HCT116 (cell line): ENCODE measurements around the gene ZNF429. TPM values are rescaled to one million over a fixed set of nuclear protein-coding genes. Genes with fewer than 3 reads are reported as not detected.

ENCODE experiments used
- ATAC-seq: fragments of 200-7000 bp; cut with Tn5 transposase; 2 replicates; pipeline ENCODE4 v1.9.1; 2020; ENCODE audit warnings: mild to moderate bottlenecking, moderate library complexity
- BruUV-seq: library from RNA; stranded (reverse); fragments of 400-500 nt; replicated peaks from 2 replicates; lab custom pipeline; 2021; lab: Mats Ljungman, UMichigan
- CTCF ChIA-PET: fragments of 300-600 bp; sonication (Branson Sonifier 250); formaldehyde crosslinking; loops from one replicate; lab custom pipeline; 2021; ENCODE audit warnings: antibody characterized with exemption; lab: Charles Lee
- POLR2A ChIA-PET: fragments of 300-600, 350-600 bp; sonication (Branson Sonifier 250); formaldehyde crosslinking; loops from one replicate; lab custom pipeline; 2021; ENCODE audit warnings: antibody characterized with exemption; lab: Charles Lee
- RAD21 ChIA-PET, 2 experiments: fragments of 300-600 bp; sonication (Branson Sonifier 250); formaldehyde crosslinking; loops; one replicate each; lab custom pipeline; 2023; ENCODE audit warnings: low total read pairs in 2 of 2; ENCODE audit not compliant: uncharacterized antibody in 2 of 2, unreplicated experiment in 2 of 2, low non-redundant PET in 1 of 2; lab: Charles Lee
- DNase-seq: peaks from one replicate; pipeline ENCODE4 v3.0.0-alpha.2; 2010; ENCODE audit warnings: low read depth, low spot score
- H2AFZ ChIP-seq: fragments of 200-600 bp; shearing (Covaris generic), sonication (generic); 2 replicates; pipeline ENCODE4 v1.6.1; 2017; ENCODE audit warnings: low read depth, mixed run types, mixed read lengths, antibody characterized with exemption, low read length; ENCODE audit not compliant: poor library complexity, severe bottlenecking
- H3K27ac ChIP-seq: 2 replicates; pipeline ENCODE4 v1.5.1; 2012; ENCODE audit warnings: low read depth, low read length
- H3K27me3 ChIP-seq: fragments of 200-600 bp; sonication (generic); 2 replicates; pipeline ENCODE4 v1.6.1; 2016; ENCODE audit warnings: mixed run types, low read length, mixed read lengths; ENCODE audit not compliant: insufficient read depth
- H3K36me3 ChIP-seq, 2 experiments: fragments of 200-500 bp in 1 of 2; fragments of 200-600 bp in 1 of 2; sonication (Bioruptor generic) in 1 of 2; sonication (generic) in 1 of 2; 2 replicates each; pipeline versions ENCODE4 v1.5.1 to v1.6.1; 2014 to 2016; ENCODE audit warnings: low read length in 2 of 2, inconsistent platforms in 1 of 2, mixed read lengths in 1 of 2, mixed run types in 1 of 2; ENCODE audit not compliant: insufficient read depth in 2 of 2, control insufficient read depth in 1 of 2
- H3K4me1 ChIP-seq, 2 experiments: fragments of 200-600 bp in 1 of 2; sonication (generic) in 1 of 2; 2 replicates each; pipeline versions ENCODE4 v1.5.1 to v1.6.1; 2012 to 2017; ENCODE audit warnings: low read length in 2 of 2, inconsistent platforms in 1 of 2, mild to moderate bottlenecking in 1 of 2, mixed read lengths in 1 of 2, mixed run types in 1 of 2, moderate library complexity in 1 of 2; ENCODE audit not compliant: insufficient read depth in 2 of 2, control insufficient read depth in 1 of 2
- H3K4me2 ChIP-seq: fragments of 200-600 bp; sonication (generic); 2 replicates; pipeline ENCODE4 v1.6.1; 2017; ENCODE audit warnings: mixed run types, low read length, mixed read lengths
- H3K4me3 ChIP-seq, 2 experiments: fragments of 200-600 bp in 1 of 2; sonication (generic) in 1 of 2; replicated peaks in 1 of 2; 2 replicates each; pipeline ENCODE4 v1.5.1; 2011 to 2016; ENCODE audit warnings: low read length in 2 of 2, control low read depth in 1 of 2, low read depth in 1 of 2, mild to moderate bottlenecking in 1 of 2, mixed read lengths in 1 of 2, mixed run types in 1 of 2
- H3K79me2 ChIP-seq: fragments of 200-600 bp; sonication (generic); 2 replicates; pipeline ENCODE4 v1.6.1; 2017; ENCODE audit warnings: mild to moderate bottlenecking, mixed run types, low read length, moderate library complexity, mixed read lengths; ENCODE audit not compliant: insufficient read depth
- H3K9ac ChIP-seq: fragments of 200-600 bp; sonication (generic); 2 replicates; pipeline ENCODE4 v1.6.1; 2016; ENCODE audit warnings: low read length, mixed read lengths
- H3K9me2 ChIP-seq: fragments of 200-600 bp; sonication (generic), shearing (Covaris generic); 2 replicates; pipeline ENCODE4 v1.6.1; 2017; ENCODE audit warnings: mixed run types, mild to moderate bottlenecking, moderate library complexity; ENCODE audit not compliant: insufficient read depth
- H3K9me3 ChIP-seq, 2 experiments: fragments of 200-500 bp in 1 of 2; fragments of 200-600 bp in 1 of 2; sonication (Bioruptor generic) in 1 of 2; sonication (generic) in 1 of 2; 2 replicates each; pipeline ENCODE4 v1.6.1; 2014 to 2017; ENCODE audit warnings: low read length in 2 of 2, mixed read lengths in 2 of 2, inconsistent platforms in 1 of 2, low read depth in 1 of 2, mild to moderate bottlenecking in 1 of 2, mixed run types in 1 of 2, moderate library complexity in 1 of 2; ENCODE audit not compliant: control insufficient read depth in 1 of 2, insufficient read depth in 1 of 2
- H4K20me1 ChIP-seq: fragments of 200-600 bp; sonication (generic), shearing (Covaris generic); 2 replicates; pipeline ENCODE4 v1.6.1; 2017; ENCODE audit warnings: mixed run types, mild to moderate bottlenecking, moderate library complexity; ENCODE audit not compliant: insufficient read depth
- ATF3 ChIP-seq: IDR thresholded peaks from 2 replicates; pipeline ENCODE4 v1.6.1; 2012
- CBX3 ChIP-seq: IDR thresholded peaks from 2 replicates; pipeline ENCODE4 v1.6.1; 2012; ENCODE audit warnings: low read depth
- CEBPB ChIP-seq: IDR thresholded peaks from 2 replicates; pipeline ENCODE4 v1.6.1; 2012; ENCODE audit warnings: low read depth
- CTCF ChIP-seq, 3 experiments: fragments of 200-600 bp in 1 of 3; sonication (generic) in 1 of 3; IDR thresholded peaks in 2 of 3; conservative IDR thresholded peaks in 1 of 3; 2 replicates each; pipeline ENCODE4 v1.5.1; 2012 to 2017; ENCODE audit warnings: low read depth in 2 of 3, low read length in 2 of 3, antibody characterized with exemption in 1 of 3, borderline replicate concordance in 1 of 3, control low read depth in 1 of 3, mild to moderate bottlenecking in 1 of 3, mixed read lengths in 1 of 3, mixed run types in 1 of 3, moderate library complexity in 1 of 3; ENCODE audit not compliant: insufficient read depth in 1 of 3
- EGR1 ChIP-seq: IDR thresholded peaks from 2 replicates; pipeline ENCODE4 v1.6.1; 2012; ENCODE audit warnings: low read depth
- ELF1 ChIP-seq: IDR thresholded peaks from 2 replicates; pipeline ENCODE4 v1.6.1; 2012; ENCODE audit warnings: low read depth, borderline replicate concordance
- FOSL1 ChIP-seq: IDR thresholded peaks from 2 replicates; pipeline ENCODE4 v1.6.1; 2012; ENCODE audit warnings: low read depth
- JUND ChIP-seq: IDR thresholded peaks from 2 replicates; pipeline ENCODE4 v1.6.1; 2012
- MAX ChIP-seq: IDR thresholded peaks from 2 replicates; pipeline ENCODE4 v1.6.1; 2012
- POLR2A ChIP-seq: IDR thresholded peaks from 2 replicates; pipeline ENCODE4 v1.7.0; 2011; ENCODE audit warnings: borderline replicate concordance; ENCODE audit not compliant: insufficient read depth, insufficient read length; ENCODE audit errors: extremely low read depth
- POLR2AphosphoS5 ChIP-seq: IDR thresholded peaks from 2 replicates; pipeline ENCODE4 v1.6.1; 2011; ENCODE audit warnings: mild to moderate bottlenecking, low read depth, low read length, moderate library complexity
- RAD21 ChIP-seq: IDR thresholded peaks from 2 replicates; pipeline ENCODE4 v1.6.1; 2012; ENCODE audit warnings: low read depth, mild to moderate bottlenecking
- SIN3A ChIP-seq: IDR thresholded peaks from 2 replicates; pipeline ENCODE4 v1.6.1; 2012; ENCODE audit warnings: low read depth
- TCF7L2 ChIP-seq: IDR thresholded peaks from 2 replicates; pipeline ENCODE4 v1.7.0; 2011; ENCODE audit warnings: borderline replicate concordance, inconsistent platforms; ENCODE audit not compliant: insufficient read depth, insufficient read length; ENCODE audit errors: extremely low read depth
- ZFX ChIP-seq: fragments of 450-650 bp; IDR thresholded peaks from 2 replicates; pipeline ENCODE4 v1.6.1; 2017
- intact Hi-C: fragments of 100-400 bp; cut with micrococcal nuclease; formaldehyde crosslinking; loops from 2 replicates; pipeline ENCODE4 v1.10.0; 2022
- total RNA-seq: library from RNA; stranded (reverse); gene quantifications from one replicate; pipeline ENCODE4 v1.2.1, GENCODE V29; 2021; ENCODE audit not compliant: unreplicated experiment

The ZNF429 gene
- total RNA-seq, 1 experiment from 2014 or later = 0.42 TPM

GRCh38 chr19:21593502-21593901 is 88.1 kb downstream of the ZNF429 start:
- H3K9me2 ChIP-seq = no peaks in the 10 kb centered on the region
- POLR2A ChIA-PET = no interaction called here
- H2AFZ ChIP-seq = no peak overlapping the region
- H3K9me3 ChIP-seq = peaks cover 15 to 50% of the 10 kb centered on the region in 2 experiments; a peak in 2 of 4 replicates
- no peaks in the 10 kb centered on the region for H3K79me2 ChIP-seq
- no peak overlapping the region for H3K4me3 ChIP-seq
- intact Hi-C loops = no loop called here
- no peak for TF ChIP-seq TCF7L2
- TF ChIP-seq SIN3A = no peak
- no TSS peak for BruUV-seq
- ATAC-seq = no peak
- H3K4me1 ChIP-seq = no peaks in the 10 kb centered on the region
- H3K4me2 ChIP-seq = no peak overlapping the region
- H4K20me1 ChIP-seq = no peaks in the 10 kb centered on the region
- no peaks in the 10 kb centered on the region for H3K36me3 ChIP-seq
- CTCF ChIA-PET = no interaction called here
- no peak overlapping the region for H3K9ac ChIP-seq
- no peaks in the 10 kb centered on the region for H3K27me3 ChIP-seq
- RAD21 ChIA-PET = no interaction called here
- H3K27ac ChIP-seq = no peak overlapping the region
- no peak for DNase-seq

GRCh38 chr19:21593934-21594820 is 88.8 kb downstream of the ZNF429 start:
- Histone ChIP-seq H2AFZ (no peak overlapping the region), H3K9me3 (peaks cover 15 to 52% of the 10 kb centered on the region in 2 experiments; a peak in 2 of 4 replicates), H3K27ac (no peak overlapping the region), H3K9me2 (no peaks in the 10 kb centered on the region), H3K36me3 (no peaks in the 10 kb centered on the region), H3K79me2 (no peaks in the 10 kb centered on the region), H3K4me1 (no peaks in the 10 kb centered on the region), H3K27me3 (no peaks in the 10 kb centered on the region), H4K20me1 (no peaks in the 10 kb centered on the region), H3K4me2 (no peak overlapping the region), H3K9ac (no peak overlapping the region), H3K4me3 (no peak overlapping the region)
- DNase-seq (no peak), ATAC-seq (no peak)
- ChIA-PET POLR2A (no interaction called here), CTCF (no interaction called here), RAD21 (no interaction called here)
- no peak for TF ChIP-seq ELF1
- TF ChIP-seq CTCF (IDR thresholded peaks at IDR 0.05 in 2 of 3, conservative IDR thresholded peaks at IDR 0.05 in 1 of 3; ENCODE audit: borderline replicate concordance in 1 of 3, insufficient read depth in 1 of 3, low read depth in 2 of 3, low read length in 2 of 3) = no peak
- no peak for TF ChIP-seq JUND
- no peak for TF ChIP-seq RAD21
- TF ChIP-seq ATF3 = no peak
- no peak for TF ChIP-seq POLR2AphosphoS5
- no peak for TF ChIP-seq EGR1
- TF ChIP-seq POLR2A = no peak
- TF ChIP-seq SIN3A = no peak
- TF ChIP-seq FOSL1 = no peak
- TF ChIP-seq CBX3 = no peak
- no peak for TF ChIP-seq CEBPB
- no peak for TF ChIP-seq ZFX
- no peak for TF ChIP-seq MAX
- intact Hi-C loops = no loop called here
- no TSS peak for BruUV-seq
